GM18505 (cell line): ENCODE data around the gene GH1.

Experiments
- ATAC-seq: cut with Tn5 transposase; IDR thresholded peaks from one replicate; pipeline ENCODE4 v1.9.1; 2021; ENCODE audit not compliant: unreplicated experiment
- POLR2A ChIP-seq: IDR thresholded peaks from 4 replicates; pipeline ENCODE4 v1.6.1; 2011; ENCODE audit warnings: borderline replicate concordance; ENCODE audit not compliant: insufficient read depth, insufficient read length; ENCODE audit errors: extremely low read depth

The GH1 gene

GRCh38 chr17:63940584-63940983, 21.9 kb upstream of the GH1 start:
- no peak for ATAC-seq
- TF ChIP-seq POLR2A, result no peak

DNA sequence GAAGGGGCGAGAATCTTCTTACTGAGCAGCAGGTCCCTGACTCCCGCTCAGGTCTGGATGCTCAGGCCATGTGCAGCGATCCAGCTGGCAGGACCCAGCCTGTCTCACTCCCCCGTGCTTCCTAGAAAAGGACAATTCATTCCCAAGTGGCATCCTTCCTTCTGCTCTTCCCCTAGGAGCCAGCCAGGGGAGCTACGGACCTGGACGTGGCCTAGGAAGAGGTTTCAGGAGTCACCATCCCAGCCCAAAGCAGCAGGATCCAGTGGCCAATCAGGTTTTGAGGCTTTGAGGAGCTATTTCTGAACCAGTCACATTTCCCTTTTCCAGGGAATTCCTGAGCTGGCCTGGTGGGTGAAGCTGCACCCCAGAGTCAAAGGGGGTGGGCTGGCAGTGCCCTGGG, 21.2 kb upstream of the GH1 start:
- no peak for TF ChIP-seq POLR2A
- ATAC-seq, result no peak

DNA sequence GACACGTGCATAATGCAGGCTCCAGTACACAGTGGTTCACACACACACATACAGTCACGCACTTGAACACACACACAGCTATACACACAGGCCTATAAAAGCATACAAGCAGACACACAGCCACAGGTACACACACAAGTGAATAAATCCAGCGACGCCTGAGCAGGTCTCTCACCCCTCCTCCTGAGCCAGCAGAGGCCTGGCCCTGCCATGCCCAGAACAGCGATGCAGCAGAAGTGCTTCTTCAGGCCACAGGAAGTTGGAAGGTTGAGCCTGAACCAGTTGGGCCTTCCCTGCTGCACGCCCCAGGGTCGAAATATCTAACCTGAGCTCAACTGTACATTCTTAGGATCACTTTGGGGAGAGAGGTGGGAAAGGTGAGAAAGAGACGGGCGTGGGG, 20.8 kb upstream of the GH1 start:
- no peak for ATAC-seq
- TF ChIP-seq POLR2A, result no peak

DNA sequence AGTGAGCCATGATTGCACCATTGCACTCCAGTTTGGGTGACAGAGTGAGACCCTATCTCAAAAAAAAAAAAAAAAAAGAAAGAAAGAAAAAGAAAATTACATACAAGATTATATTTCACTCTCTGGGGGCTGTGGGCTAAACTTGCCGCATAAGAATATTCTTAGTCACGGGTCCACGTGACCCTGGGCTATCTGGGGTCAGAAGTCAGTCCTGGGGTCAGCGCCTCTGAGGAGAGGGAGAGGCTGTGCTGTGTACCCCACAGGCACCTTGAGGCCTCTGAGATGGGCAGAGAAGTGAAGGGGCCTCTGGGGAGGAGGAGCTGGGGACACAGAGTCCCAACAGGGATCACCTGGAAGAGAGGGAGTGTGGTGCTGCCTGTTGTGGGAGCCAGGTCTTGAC, 19.3 kb upstream of the GH1 start:
- ATAC-seq, result no peak
- no peak for TF ChIP-seq POLR2A

DNA sequence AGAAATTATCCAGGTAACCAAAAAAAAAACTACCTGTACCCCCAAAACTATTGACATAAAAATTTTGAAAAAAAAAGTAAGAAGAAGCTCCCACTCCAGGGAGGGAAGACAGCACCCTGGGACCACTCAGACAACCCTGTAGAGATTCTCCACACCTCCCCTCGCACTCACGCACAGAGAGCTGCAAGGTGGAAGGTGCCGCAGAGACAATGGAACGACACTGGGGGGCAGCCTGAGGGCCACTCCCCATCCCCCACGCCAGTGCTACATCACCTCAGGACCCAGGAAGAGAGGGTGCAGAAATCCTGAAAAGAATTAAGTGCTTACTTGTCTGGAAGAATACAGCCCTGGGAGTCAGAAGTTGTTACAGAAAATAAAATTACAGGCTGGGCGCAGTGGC, 18.7 kb upstream of the GH1 start:
- ATAC-seq, result no peak
- TF ChIP-seq POLR2A, result no peak

DNA sequence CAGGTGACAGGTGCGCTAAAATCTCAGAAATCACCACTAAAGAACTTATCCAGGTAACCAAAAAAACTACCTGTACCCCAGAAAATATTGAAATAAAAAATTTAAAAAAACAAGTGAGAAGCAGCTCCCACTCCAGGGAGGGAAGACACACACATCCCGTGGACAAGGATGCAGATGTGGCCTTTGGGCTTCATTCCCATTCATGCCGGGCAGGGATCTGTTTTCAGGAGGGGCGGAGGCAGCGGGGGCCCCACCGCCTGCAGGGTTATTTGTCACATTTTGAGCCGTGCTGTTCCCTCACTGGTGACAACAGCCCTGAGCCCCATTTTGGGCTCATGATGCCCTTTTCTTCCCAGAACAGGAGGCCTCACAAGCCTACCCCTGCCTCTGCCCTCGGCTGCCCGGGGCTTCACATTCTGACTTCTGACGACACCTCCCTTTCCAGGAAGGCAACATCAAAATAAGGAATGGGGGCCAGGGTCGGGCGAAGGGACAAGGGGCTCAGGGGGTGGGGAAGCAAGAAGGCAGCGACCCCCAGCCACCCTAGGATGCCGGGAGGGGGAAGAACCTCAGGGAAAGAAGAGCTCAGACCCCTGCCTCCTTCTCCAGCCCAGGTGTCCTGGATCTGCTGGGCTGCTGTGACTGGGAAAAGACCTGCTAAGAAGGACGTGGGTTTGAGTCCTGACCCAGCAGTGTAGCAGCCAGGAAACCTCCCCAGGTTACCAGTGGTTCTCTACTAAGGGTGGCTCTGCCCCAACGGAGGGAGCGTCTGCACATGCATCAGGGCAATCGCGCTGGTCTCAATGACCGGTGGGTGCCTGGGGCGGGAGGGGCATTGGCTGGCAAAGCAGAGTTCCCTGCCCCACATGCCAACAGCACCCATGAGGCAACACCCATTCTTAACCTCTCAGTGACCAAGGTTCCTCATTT, 15.8 kb upstream of the GH1 start:
- no peak for ATAC-seq
- no peak for TF ChIP-seq POLR2A

- no peak for ATAC-seq
- no peak for TF ChIP-seq POLR2A
Observed at GRCh38 chr17:63933598-63933997, 15.0 kb upstream of the GH1 start.

- no peak for ATAC-seq
- no peak for TF ChIP-seq POLR2A
Observed at GRCh38 chr17:63932721-63933120, 14.1 kb upstream of the GH1 start.

DNA sequence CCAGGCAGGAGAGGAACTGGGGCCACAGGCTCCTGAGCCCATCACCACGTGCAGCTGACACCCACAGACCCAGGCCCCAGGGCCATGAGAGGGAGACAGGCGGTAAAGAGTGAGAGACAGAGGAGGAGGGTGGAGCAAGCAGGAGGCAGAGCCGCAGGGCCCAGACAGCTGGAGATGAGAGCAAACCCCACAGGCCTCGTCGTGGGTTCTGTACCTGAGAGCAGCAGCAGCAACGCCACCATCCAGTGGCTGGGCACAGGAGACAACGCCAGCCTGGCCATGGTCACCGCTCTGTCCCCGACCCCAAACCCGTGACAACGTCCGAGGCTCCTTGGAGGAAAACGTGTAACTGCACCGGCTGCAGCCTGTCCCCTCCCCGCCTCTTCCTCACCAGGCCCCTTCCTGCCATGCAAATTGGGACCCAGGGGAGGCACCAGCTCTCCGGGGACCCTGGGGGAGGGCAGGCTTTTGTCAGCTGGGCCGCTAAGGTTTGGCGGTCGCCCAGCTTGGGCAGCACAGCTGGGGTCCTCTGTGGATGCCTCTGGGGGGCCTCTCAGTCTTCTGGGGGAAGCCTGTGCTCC, 13.4 kb upstream of the GH1 start, which contains the start of gene CD79B:
Gene CD79B (minus strand): TSS at position 351 of the 581 bp plus-strand sequence. CDS start 70 bp downstream, at position 281.
- TF ChIP-seq POLR2A, result peak; percentile 92
- peak; percentile 69 for ATAC-seq

DNA sequence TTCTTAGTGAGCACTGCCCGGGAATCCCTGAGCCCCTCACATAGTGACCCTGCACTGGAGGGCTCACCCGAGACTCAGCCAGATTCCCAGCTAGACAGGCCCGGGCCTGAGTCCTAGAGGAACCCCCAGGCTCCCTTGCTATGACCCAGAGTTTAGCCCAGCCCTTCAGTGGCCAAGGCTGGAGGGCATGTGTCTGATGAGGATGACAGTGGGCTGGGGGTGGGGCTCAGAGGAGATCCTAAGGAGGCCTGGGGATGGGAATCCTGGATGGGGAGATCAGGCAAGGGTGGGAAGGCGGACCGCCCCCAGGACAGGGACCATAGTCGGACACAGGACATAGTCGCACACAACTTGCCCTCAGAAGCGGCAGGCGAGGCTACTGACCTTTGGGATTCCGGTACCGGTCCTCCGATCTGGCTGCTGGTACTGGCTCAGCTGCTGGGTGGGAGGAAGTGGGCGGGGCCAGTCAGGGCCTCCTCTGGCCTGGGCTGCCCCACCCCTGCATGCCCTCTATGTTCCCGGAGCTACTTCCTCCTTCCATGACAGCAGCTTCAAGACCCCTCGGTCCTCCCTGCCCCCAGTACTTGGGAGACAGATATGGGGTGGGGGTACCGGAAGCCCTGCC, 12.4 kb upstream of the GH1 start:
- TF ChIP-seq POLR2A, result peak; percentile 28
- no peak for ATAC-seq

GRCh38 chr17:63929860-63930766, 11.5 kb upstream of the GH1 start:
- ATAC-seq, result no peak
- no peak for TF ChIP-seq POLR2A

DNA sequence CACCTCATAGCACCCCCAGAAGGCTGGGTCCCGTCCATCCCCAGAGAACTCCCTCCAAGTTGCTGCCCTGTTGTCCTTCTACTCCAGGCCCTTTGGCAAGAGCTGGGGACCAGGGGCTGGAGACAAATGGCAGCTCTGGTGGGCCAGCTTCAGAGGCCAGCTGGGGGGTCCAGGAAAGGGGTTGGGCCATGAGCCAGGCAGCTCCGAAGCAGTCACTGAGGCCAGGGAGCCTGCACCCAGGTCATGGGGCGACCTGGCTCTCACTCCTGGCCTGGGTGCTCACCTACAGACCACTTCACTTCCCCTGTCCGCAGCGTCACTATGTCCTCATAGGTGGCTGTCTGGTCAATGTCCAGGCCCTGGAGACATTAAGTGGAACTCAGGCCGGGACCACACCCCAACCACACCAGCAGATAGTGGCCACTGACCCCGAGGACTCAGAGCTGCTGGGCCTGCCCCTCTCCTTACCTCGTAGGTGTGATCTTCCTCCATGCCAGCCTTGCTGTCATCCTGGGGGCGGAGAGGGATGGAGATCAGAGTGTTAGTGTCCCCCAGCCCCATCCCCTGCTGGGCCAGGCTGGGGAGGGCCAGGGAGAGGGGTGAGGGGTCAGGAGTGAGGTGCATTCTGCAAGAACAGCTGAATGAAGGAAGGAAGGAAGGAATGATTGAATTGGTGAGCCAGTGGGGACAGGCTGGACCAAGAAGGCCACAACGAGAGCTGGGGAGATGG, 10.5 kb upstream of the GH1 start:
- no peak for TF ChIP-seq POLR2A
- no peak for ATAC-seq
